Kasumi-1 (cell line): ENCODE results near the gene CSNK1A1L.
"Not testable (repeated sequence)": the region's sequence is repeated elsewhere in the genome, so short reads cannot be mapped to it uniquely, and the experiment has no call there.

ENCODE experiments used
- DNase-seq, 2 experiments: peaks; one replicate each; lab custom pipeline; 2025; lab: John Stamatoyannopoulos, UW

Gene CSNK1A1L

GRCh38 chr13:37058910-37059847, 46.3 kb downstream of the CSNK1A1L start, which contains the start of gene SUPT20H:
SUPT20H (minus strand) TSS chr13:37059688; CDS start chr13:37051490, 8,198 bp downstream.
- DNase-seq, result peak; percentile 54 to 71

GRCh38 chr13:37056228-37056627, 49.2 kb downstream of the CSNK1A1L start:
- DNase-seq, result not testable (repeated sequence)
